ENCODE results near the gene FETUB. TPM values are rescaled to one million over a fixed set of nuclear protein-coding genes. Genes with fewer than 3 reads are reported as not detected.

Gene FETUB
- total and polyA plus RNA-seq, 8 donors = not detected

DNA sequence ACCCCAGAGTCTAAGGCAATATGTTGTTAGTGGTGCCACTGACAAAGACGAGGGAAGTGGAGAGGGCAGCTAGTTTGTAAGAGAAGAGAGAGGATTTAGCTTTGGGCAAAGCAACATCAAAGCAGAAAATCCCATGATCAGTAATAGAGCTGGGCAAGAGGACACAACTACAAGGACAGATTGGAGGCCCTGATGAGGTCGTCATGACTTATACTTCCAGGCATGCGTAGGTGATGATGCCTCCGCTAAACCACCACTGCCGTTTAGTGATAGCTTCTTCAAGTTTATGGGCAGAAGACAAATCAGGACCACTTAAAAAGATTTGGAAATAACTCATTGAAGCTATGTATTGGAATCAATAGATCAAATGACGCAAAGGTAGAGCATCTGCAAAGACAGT lies 28.2 kb downstream of the FETUB start:
- no peaks in the 10 kb centered on the region for H3K4me1 ChIP-seq
- no peaks in the 10 kb centered on the region for H3K36me3 ChIP-seq
- peaks cover 0 to 1% (median 0%) of the 10 kb centered on the region in 4 donors for H3K27me3 ChIP-seq
- TF ChIP-seq, protein P1, sequence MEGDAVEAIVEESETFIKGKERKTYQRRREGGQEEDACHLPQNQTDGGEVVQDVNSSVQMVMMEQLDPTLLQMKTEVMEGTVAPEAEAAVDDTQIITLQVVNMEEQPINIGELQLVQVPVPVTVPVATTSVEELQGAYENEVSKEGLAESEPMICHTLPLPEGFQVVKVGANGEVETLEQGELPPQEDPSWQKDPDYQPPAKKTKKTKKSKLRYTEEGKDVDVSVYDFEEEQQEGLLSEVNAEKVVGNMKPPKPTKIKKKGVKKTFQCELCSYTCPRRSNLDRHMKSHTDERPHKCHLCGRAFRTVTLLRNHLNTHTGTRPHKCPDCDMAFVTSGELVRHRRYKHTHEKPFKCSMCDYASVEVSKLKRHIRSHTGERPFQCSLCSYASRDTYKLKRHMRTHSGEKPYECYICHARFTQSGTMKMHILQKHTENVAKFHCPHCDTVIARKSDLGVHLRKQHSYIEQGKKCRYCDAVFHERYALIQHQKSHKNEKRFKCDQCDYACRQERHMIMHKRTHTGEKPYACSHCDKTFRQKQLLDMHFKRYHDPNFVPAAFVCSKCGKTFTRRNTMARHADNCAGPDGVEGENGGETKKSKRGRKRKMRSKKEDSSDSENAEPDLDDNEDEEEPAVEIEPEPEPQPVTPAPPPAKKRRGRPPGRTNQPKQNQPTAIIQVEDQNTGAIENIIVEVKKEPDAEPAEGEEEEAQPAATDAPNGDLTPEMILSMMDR (IDR thresholded peaks at IDR 0.05) = no peak
- H3K4me3 ChIP-seq = no peak overlapping the region
- ATAC-seq (no peak), DNase-seq (no peak), FAIRE-seq (no peak)
- no peaks in the 10 kb centered on the region for H3K9me3 ChIP-seq
- intact Hi-C loops (cut with DNase I) = no loop called here
- WGBS, 2 donors = 71 to 72% methylated on average over 6 of the region's 6 CpGs
- no peak overlapping the region for H3K27ac ChIP-seq

DNA sequence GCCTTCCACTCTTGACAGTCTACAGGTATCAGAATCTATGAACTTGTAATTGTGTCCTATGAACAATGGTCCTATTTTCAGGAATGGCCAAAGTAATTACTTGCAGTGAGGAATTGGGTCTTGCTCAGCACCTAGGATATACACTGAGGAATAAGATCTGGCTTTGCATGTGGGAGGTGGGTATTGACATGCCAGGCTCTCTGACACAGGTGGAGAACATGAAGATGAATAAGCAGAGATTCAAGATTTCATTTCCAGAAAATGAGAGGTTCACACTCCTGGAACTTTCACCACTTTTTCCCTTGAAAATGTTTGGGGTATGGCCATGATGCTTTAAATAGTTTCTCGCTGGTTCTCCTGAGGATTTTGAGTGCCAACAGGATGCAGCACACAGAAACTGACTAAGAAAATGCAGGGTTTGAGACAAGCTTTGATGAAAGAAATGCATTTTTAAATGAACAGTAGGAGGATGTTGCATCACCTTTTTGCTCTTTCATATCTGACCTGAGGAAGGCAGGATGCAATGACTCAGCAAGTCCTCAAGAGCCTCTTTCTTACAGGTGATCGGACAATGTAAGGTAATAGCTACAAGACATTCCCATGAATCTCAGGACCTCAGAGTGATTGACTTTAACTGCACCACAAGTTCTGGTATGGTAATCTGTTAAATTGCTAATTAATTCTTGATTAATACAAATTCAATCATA lies 29.3 kb downstream of the FETUB start:
- no peak overlapping the region for H3K4me3 ChIP-seq
- no peak for DNase-seq
- H3K27me3 ChIP-seq = peaks cover 0 to 2% (median 0%) of the 10 kb centered on the region in 4 donors
- no peak for ATAC-seq
- 85 to 90% methylated on average over 2 of the region's 2 CpGs for WGBS, 2 donors
- TF ChIP-seq, protein P1 (IDR thresholded peaks at IDR 0.05) = no peak
- no peaks in the 10 kb centered on the region for H3K9me3 ChIP-seq
- H3K36me3 ChIP-seq = no peaks in the 10 kb centered on the region
- FAIRE-seq = no peak
- H3K4me1 ChIP-seq = no peaks in the 10 kb centered on the region
- no peak overlapping the region for H3K27ac ChIP-seq
- intact Hi-C loops (cut with DNase I) = no loop called here

DNA sequence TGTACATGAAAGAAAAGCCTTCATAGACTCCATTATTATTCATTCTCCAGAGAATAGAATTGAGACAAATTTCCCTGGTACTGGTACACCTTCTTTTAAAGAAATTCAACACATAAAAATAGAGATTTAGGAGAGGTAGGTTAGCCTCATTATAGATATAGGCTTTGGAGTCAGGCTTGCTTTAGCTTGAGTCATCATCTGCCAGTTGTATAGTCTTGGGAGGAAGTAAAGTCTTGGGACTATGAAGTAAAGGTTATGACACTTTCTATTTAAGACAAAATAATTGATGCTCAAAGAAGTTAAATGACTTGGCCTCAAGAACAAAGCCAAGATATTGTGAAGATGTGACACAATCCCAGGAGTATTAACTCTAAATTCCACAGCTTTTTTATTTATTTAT lies 30.0 kb downstream of the FETUB start:
- intact Hi-C loops (cut with DNase I) = no loop called here
- ATAC-seq (no peak), FAIRE-seq (no peak), DNase-seq (no peak)
- Histone ChIP-seq H3K9me3 (no peaks in the 10 kb centered on the region), H3K4me1 (no peaks in the 10 kb centered on the region), H3K27me3 (peaks cover 0 to 2% (median 0%) of the 10 kb centered on the region in 4 donors), H3K36me3 (no peaks in the 10 kb centered on the region), H3K4me3 (no peak overlapping the region), H3K27ac (no peak overlapping the region)
- TF ChIP-seq, protein P1 (IDR thresholded peaks at IDR 0.05) = no peak

DNA sequence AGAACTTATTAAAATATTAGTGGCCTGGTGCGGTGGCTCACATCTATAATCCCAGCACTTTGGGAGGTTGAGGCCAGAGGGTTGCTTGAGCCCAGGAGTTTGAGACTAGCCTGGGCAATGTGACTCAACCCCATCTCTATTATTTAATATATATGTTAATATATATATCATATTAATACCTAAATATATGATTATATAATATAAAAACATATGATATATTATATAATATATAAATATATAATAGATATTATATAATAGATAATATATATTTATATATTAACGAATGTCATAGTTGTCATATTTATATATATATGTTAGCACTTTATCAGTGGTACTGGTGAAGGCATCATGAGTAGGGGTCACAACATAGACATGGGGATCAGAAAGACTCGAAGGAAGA lies 30.9 kb downstream of the FETUB start:
- Histone ChIP-seq H3K27ac (no peak overlapping the region), H3K27me3 (peaks cover 0 to 2% (median 0%) of the 10 kb centered on the region in 4 donors), H3K36me3 (no peaks in the 10 kb centered on the region), H3K4me1 (no peaks in the 10 kb centered on the region), H3K9me3 (no peaks in the 10 kb centered on the region), H3K4me3 (no peak overlapping the region)
- 83 to 91% methylated on average over 3 of the region's 3 CpGs for WGBS, 2 donors
- TF ChIP-seq, protein P1 (IDR thresholded peaks at IDR 0.05) = no peak
- intact Hi-C loops (cut with DNase I) = no loop called here
- FAIRE-seq (no peak), ATAC-seq (no peak), DNase-seq (no peak)

DNA sequence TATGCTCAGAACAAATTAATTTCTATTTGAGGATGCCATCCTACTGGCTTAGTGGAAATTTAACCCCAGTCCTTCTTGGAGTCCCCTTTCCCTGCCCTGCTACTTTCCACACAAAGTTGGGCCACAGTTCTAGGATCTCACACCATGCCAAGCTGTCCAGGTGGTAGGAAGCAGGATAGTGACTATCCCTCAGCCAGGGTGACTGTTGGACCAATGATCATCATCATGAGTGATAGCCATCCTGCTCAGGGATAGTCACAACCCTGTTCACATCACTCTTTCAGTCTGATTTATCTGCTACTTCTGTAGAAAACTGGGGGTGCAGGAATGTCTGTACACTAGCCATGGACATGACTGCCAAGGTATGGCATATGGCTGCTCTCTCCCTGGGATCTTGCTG lies 38.4 kb downstream of the FETUB start:
- TF ChIP-seq, protein P1 (IDR thresholded peaks at IDR 0.05) = no peak
- Histone ChIP-seq H3K27me3 (no peaks in the 10 kb centered on the region), H3K9me3 (no peaks in the 10 kb centered on the region), H3K36me3 (no peaks in the 10 kb centered on the region), H3K27ac (no peak overlapping the region), H3K4me1 (no peaks in the 10 kb centered on the region), H3K4me3 (no peak overlapping the region)
- FAIRE-seq (no peak), DNase-seq (no peak), ATAC-seq (no peak)
- intact Hi-C loops (cut with DNase I) = no loop called here
